WI38 (cell line): ENCODE results near the gene SLC39A2.

Experiments
- H3K4me3 ChIP-seq: 2 replicates; pipeline ENCODE4 v1.5.1; 2011; ENCODE audit warnings: low read depth, mild to moderate bottlenecking, control low read depth, low read length
- TF ChIP-seq, protein P1 (sequence below): IDR thresholded peaks from 2 replicates; pipeline ENCODE4 v1.5.1; 2012; ENCODE audit warnings: low read depth, mild to moderate bottlenecking, control low read depth, low read length

SLC39A2 gene

DNA sequence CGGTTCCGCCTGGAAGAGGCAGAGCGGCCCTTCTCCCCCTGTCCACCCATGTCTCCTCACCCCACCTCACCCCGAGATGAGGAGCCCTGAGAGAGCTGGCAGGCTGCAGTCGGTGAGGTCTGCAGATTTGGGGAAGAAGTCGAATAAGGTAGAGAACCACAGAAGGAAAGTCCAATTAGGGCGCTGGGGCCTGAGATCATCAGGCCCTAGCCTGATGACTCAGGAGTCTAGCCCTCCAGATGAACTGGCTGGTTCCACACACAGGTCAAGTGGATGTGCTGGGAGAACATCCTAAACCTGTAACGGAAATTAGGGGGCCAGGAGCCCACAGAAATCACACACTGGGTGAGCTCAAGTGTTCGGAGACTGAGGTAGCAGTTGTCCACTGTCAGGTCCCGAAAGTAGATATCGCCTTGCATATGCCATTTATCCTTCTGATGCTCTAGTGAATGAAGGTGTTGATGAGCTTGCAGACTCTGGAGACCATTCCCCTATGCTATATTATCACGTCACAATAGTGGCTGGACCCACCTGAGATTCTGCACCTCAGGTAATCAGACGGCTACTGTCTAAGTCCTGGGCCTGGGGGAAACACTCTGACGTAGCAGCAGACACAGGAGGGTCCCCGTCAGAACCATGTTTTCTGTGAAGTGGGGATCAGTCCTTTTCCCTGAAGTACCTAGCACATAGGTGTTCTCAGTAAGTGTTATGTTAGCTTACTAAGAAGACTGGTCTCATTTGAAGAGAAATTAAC lies 10.2 kb upstream of the SLC39A2 start:
- peak overlapping the region; percentile 78; the same call in 1 of the 2 replicates for H3K4me3 ChIP-seq
- TF ChIP-seq, protein P1, sequence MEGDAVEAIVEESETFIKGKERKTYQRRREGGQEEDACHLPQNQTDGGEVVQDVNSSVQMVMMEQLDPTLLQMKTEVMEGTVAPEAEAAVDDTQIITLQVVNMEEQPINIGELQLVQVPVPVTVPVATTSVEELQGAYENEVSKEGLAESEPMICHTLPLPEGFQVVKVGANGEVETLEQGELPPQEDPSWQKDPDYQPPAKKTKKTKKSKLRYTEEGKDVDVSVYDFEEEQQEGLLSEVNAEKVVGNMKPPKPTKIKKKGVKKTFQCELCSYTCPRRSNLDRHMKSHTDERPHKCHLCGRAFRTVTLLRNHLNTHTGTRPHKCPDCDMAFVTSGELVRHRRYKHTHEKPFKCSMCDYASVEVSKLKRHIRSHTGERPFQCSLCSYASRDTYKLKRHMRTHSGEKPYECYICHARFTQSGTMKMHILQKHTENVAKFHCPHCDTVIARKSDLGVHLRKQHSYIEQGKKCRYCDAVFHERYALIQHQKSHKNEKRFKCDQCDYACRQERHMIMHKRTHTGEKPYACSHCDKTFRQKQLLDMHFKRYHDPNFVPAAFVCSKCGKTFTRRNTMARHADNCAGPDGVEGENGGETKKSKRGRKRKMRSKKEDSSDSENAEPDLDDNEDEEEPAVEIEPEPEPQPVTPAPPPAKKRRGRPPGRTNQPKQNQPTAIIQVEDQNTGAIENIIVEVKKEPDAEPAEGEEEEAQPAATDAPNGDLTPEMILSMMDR: no peak

DNA sequence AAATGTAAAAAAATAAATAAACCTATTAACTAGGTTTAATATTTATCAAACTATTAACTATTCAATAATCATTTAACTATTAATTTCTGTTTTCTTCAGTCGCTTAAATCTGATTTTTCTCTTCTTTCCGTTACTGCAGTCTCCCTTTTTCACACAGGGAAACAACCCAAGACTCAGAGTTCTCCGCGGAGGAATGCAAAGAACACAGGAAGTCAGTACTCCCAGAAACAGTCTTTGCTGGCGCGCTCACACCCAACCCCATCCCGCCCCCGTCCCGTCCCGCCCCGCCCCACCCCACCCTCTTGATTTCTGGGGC lies 9.7 kb upstream of the SLC39A2 start:
- H3K4me3 ChIP-seq: peak overlapping the region; percentile 78
- TF ChIP-seq, protein P1: no peak

DNA sequence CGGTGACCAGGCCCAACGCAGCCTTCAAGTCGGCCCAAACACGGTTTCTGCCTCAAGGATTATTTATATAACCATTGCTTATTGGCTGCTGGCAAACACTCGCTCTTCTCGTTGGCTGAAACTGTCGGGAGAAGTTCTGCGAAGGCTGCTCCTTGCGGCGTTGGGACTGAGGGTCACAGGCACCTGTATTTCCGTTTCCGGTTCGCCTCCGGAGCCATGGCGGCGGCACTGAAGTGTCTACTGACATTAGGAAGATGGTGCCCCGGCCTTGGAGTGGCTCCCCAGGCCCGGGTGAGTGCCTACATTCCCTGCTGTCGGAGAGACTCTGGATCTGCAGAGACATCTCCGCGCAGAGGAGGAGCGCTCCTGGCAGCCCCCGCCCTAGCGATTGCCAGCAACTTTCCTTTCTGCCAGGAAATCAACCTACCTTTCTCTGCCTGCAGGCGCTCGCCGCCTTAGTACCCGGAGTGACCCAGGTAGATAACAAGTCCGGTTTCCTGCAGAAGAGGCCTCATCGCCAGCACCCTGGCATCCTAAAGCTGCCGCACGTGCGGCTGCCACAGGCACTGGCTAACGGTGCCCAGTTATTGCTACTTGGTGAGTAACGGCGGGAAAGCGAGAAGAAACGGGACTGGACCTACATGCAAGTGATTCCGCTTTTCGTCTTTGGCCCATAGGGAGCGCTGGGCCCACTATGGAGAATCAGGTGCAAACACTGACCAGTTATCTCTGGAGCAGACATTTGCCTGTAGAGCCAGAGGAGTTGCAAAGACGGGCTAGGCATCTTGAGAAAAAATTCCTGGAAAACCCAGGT lies 9.1 kb upstream of the SLC39A2 start, which contains the start of gene METTL17:
METTL17 (plus strand) TSS at position 194 of the 814 bp plus-strand sequence; CDS start at position 217, 23 bp downstream.
- TF ChIP-seq, protein P1: peak; percentile 26
- peak within 1 kb of the TSS; percentile 78 for H3K4me3 ChIP-seq

DNA sequence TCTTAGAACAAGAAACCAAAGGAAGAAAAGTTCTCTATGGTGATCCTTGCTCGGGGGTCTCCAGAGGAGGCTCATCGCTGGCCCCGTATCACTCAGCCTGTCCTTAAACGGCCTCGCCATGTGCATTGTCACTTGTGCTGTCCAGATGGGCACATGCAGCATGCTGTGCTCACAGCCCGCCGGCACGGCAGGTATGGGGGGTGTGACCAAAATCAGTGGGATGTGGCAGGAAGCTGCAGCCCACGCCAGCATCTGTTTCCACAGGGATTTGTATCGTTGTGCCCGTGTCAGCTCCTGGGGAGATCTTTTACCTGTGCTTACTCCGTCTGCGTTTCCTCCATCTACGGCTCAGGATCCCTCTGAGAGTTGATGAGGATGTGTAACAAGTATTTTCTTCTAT lies 2.6 kb upstream of the SLC39A2 start:
- TF ChIP-seq, protein P1: no peak

DNA sequence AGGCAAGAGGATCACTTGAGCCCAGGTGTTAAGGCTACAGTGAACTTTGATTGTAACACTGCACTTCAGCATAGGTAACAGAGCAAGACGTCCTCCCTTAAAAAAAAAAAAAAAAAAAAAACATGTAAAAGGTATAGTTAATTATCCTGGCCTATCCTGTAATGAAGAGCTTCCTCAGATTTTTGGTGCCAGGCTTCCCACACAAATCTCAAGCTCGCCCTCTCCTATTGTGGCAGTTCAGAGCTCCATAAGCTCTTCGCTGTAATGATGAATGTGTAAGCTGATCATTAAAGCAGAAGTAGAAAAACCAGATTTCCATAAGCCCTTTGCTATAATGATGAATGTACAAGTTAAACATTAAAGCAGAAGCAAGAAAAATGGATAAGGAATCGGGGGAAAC lies 2.0 kb upstream of the SLC39A2 start:
- no peak overlapping the region for H3K4me3 ChIP-seq
- TF ChIP-seq, protein P1: no peak

More for the DNA sequence above, 2.6 kb upstream of the SLC39A2 start:
- no peak overlapping the region for H3K4me3 ChIP-seq

DNA sequence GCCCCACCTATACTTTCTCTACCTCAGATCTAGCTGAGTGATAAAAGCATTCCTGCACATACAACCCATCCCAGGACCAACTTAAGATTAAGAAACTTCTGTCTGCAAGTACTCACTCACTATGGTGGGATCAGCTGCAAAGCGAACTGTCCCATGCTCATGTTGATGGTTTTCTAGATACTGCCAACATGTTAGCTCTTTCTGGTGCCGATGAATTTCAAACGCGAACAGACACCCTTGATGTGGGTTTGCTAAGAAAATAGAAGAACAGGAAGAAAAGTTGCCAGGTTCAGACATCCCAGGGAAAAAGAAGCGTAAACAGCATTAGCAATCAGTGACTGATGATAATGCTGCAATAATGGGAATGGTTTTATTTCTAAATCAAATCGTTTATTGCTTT lies 1.5 kb upstream of the SLC39A2 start:
- no peak overlapping the region for H3K4me3 ChIP-seq
- TF ChIP-seq, protein P1: no peak

DNA sequence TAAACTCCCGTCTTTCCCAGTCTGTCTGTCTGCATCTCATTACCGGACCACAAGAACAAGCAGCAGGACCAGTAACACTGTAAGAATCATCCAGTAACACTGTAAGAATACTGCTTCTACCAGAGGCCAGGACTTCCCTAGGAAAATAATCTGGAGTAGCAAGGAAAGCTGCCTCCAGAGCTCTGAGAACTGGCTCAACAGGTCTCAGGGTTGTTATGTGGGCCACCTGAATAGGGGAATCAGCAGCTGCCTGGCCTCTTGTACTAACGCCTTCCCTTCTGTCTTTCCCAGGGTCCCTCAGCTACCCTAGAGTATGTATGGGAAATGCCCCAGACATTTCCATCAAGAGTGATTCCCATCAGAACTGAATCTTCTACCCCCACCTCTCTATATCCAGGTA lies 954 bp upstream of the SLC39A2 start:
- no peak overlapping the region for H3K4me3 ChIP-seq
- TF ChIP-seq, protein P1: no peak
